H1 (cell line): Measurements from ENCODE around the gene HUWE1. TPM values are rescaled to one million over a fixed set of nuclear protein-coding genes. Genes with fewer than 3 reads are reported as not detected.

Experiments
- CTCF ChIA-PET: fragments of 300-600 bp; sonication (Branson Sonifier 250); formaldehyde crosslinking; loops from one replicate; lab custom pipeline; 2021; ENCODE audit not compliant: partially characterized antibody; lab: Charles Lee
- POLR2A ChIA-PET: fragments of 300-600 bp; sonication (Branson Sonifier 250); formaldehyde crosslinking; loops from one replicate; lab custom pipeline; 2021; ENCODE audit warnings: inconsistent platforms; ENCODE audit not compliant: partially characterized antibody; lab: Charles Lee
- DNase-seq, 2 experiments: peaks; one replicate each; pipeline versions ENCODE4 v3.0.0 to v3.0.0-alpha.2; 2010 to 2022; ENCODE audit warnings: low spot score in 2 of 2, low read depth in 1 of 2, mixed read lengths in 1 of 2
- FAIRE-seq: peaks from 2 replicates; lab custom pipeline; 2011; peaks lifted over from hg19 to GRCh38; lab: Jason Lieb, UNC
- H2AFZ ChIP-seq: 2 replicates; pipeline ENCODE4 v1.8.1; 2012; ENCODE audit warnings: low read length, inconsistent platforms
- H2AK5ac ChIP-seq: 2 replicates; pipeline ENCODE4 v1.6.1; 2013; ENCODE audit warnings: low read depth, low read length
- H2BK120ac ChIP-seq: replicated peaks from 2 replicates; pipeline ENCODE3; 2013; ENCODE audit warnings: low read depth, low read length, inconsistent platforms
- H2BK12ac ChIP-seq: 2 replicates; pipeline ENCODE4 v1.6.1; 2013; ENCODE audit warnings: low read depth, low read length
- H2BK15ac ChIP-seq: 2 replicates; pipeline ENCODE4 v1.6.1; 2013; ENCODE audit warnings: low read length
- H2BK20ac ChIP-seq: 2 replicates; pipeline ENCODE4 v1.6.1; 2013; ENCODE audit warnings: low read length
- H2BK5ac ChIP-seq: 2 replicates; pipeline ENCODE4 v1.6.1; 2013; ENCODE audit warnings: low read depth, low read length
- H3K14ac ChIP-seq: 2 replicates; pipeline ENCODE4 v1.6.1; 2013; ENCODE audit warnings: inconsistent platforms; ENCODE audit not compliant: insufficient read length
- H3K18ac ChIP-seq: 2 replicates; pipeline ENCODE4 v1.6.1; 2013; ENCODE audit warnings: low read length; ENCODE audit errors: extremely low read depth
- H3K23ac ChIP-seq: 2 replicates; pipeline ENCODE4 v1.6.1; 2013; ENCODE audit warnings: inconsistent platforms; ENCODE audit not compliant: insufficient read length
- H3K23me2 ChIP-seq: 2 replicates; pipeline ENCODE4 v1.6.1; 2013; ENCODE audit warnings: low read depth, low read length
- H3K27ac ChIP-seq: 2 replicates; pipeline ENCODE4 v1.6.1; 2011; ENCODE audit warnings: low read depth, low read length, inconsistent platforms
- H3K27me3 ChIP-seq, 4 experiments: replicated peaks in 1 of 4; 1 replicate in 1 of 4; 2 replicates in 3 of 4; pipeline versions ENCODE4 v1.6.1 to v1.8.1; 2011 to 2013; ENCODE audit warnings: low read length in 3 of 4, mild to moderate bottlenecking in 3 of 4, inconsistent platforms in 2 of 4, mixed read lengths in 2 of 4, moderate library complexity in 1 of 4; ENCODE audit not compliant: control insufficient read depth in 3 of 4, insufficient read depth in 3 of 4; ENCODE audit errors: extremely low read depth in 1 of 4
- H3K36me3 ChIP-seq, 4 experiments: 2 replicates each; pipeline versions ENCODE4 v1.6.1 to v1.8.1; 2011 to 2013; ENCODE audit warnings: mild to moderate bottlenecking in 4 of 4, low read length in 3 of 4, moderate library complexity in 2 of 4, control low read depth in 1 of 4, inconsistent platforms in 1 of 4; ENCODE audit not compliant: insufficient read depth in 4 of 4, control insufficient read depth in 2 of 4
- H3K4ac ChIP-seq: replicated peaks from 2 replicates; pipeline ENCODE3; 2013; ENCODE audit warnings: low read length, low read depth, mixed read lengths, inconsistent platforms; ENCODE audit not compliant: insufficient read length
- H3K4me1 ChIP-seq, 4 experiments: replicated peaks in 1 of 4; 1 replicate in 1 of 4; 2 replicates in 3 of 4; pipeline versions ENCODE4 v1.6.1 to v1.8.1; 2011 to 2013; ENCODE audit warnings: low read length in 3 of 4, inconsistent platforms in 2 of 4, mixed read lengths in 1 of 4; ENCODE audit not compliant: insufficient read depth in 4 of 4, control insufficient read depth in 3 of 4
- H3K4me2 ChIP-seq, 2 experiments: 2 replicates each; pipeline versions ENCODE4 v1.6.1 to v1.8.1; 2011 to 2013; ENCODE audit warnings: low read depth in 2 of 2, low read length in 2 of 2, control low read depth in 1 of 2, inconsistent platforms in 1 of 2, mild to moderate bottlenecking in 1 of 2; ENCODE audit not compliant: insufficient read depth in 1 of 2
- H3K4me3 ChIP-seq, 4 experiments: fragments of 200-600, 300-600 bp in 1 of 4; sonication (generic), shearing (Covaris generic), sonication (Bioruptor Twin) in 1 of 4; 2 replicates each; pipeline versions ENCODE4 v1.5.1 to v1.8.1; 2011 to 2016; ENCODE audit warnings: low read length in 4 of 4, low read depth in 3 of 4, control low read depth in 2 of 4, inconsistent platforms in 2 of 4, mild to moderate bottlenecking in 2 of 4, mixed read lengths in 1 of 4, moderate library complexity in 1 of 4; ENCODE audit not compliant: insufficient read depth in 2 of 4; ENCODE audit errors: extremely low read depth in 1 of 4
- H3K56ac ChIP-seq: replicated peaks from 2 replicates; pipeline ENCODE3; 2013; ENCODE audit warnings: low read depth, mild to moderate bottlenecking, mixed read lengths, low read length, inconsistent platforms; ENCODE audit not compliant: insufficient read length
- H3K79me1 ChIP-seq: 2 replicates; pipeline ENCODE4 v1.6.1; 2013; ENCODE audit warnings: low read depth, low read length, control low read depth
- H3K79me2 ChIP-seq, 2 experiments: 2 replicates each; pipeline versions ENCODE4 v1.6.1 to v1.8.1; 2012 to 2013; ENCODE audit warnings: low read length in 2 of 2, mild to moderate bottlenecking in 2 of 2, inconsistent platforms in 1 of 2; ENCODE audit not compliant: insufficient read depth in 2 of 2, control insufficient read depth in 1 of 2
- H3K9ac ChIP-seq, 4 experiments: replicated peaks in 1 of 4; 1 replicate in 1 of 4; 2 replicates in 3 of 4; pipeline versions ENCODE4 v1.6.1 to v1.8.1; 2011 to 2013; ENCODE audit warnings: low read depth in 3 of 4, low read length in 3 of 4, control low read depth in 2 of 4, mild to moderate bottlenecking in 2 of 4, moderate library complexity in 2 of 4, inconsistent platforms in 1 of 4; ENCODE audit errors: extremely low read depth in 1 of 4
- H3K9me3 ChIP-seq, 2 experiments: 2 replicates each; pipeline versions ENCODE4 v1.6.1 to v1.8.1; 2012 to 2013; ENCODE audit warnings: mild to moderate bottlenecking in 2 of 2, moderate library complexity in 2 of 2, control low read depth in 1 of 2, inconsistent platforms in 1 of 2, low read depth in 1 of 2, low read length in 1 of 2, mixed read lengths in 1 of 2; ENCODE audit not compliant: insufficient read depth in 2 of 2
- H4K20me1 ChIP-seq, 2 experiments: replicated peaks in 1 of 2; 2 replicates each; pipeline versions ENCODE3 to v1.8.1; 2011 to 2013; ENCODE audit warnings: inconsistent platforms in 2 of 2, low read length in 2 of 2, mild to moderate bottlenecking in 1 of 2; ENCODE audit not compliant: insufficient read depth in 2 of 2, control insufficient read depth in 1 of 2
- H4K5ac ChIP-seq: 2 replicates; pipeline ENCODE4 v1.6.1; 2013; ENCODE audit warnings: low read length, low read depth, mixed read lengths, inconsistent platforms; ENCODE audit not compliant: insufficient read length
- H4K8ac ChIP-seq: 2 replicates; pipeline ENCODE4 v1.8.0; 2013; ENCODE audit warnings: mild to moderate bottlenecking, moderate library complexity, low read length, inconsistent platforms; ENCODE audit not compliant: insufficient read depth; ENCODE audit errors: extremely low read depth
- H4K91ac ChIP-seq: replicated peaks from 2 replicates; pipeline ENCODE3; 2013; ENCODE audit warnings: low read length, mixed read lengths, inconsistent platforms; ENCODE audit not compliant: insufficient read length
- CTCF ChIP-seq, 3 experiments: IDR thresholded peaks; 1 replicate in 2 of 3; 2 replicates in 1 of 3; pipeline versions ENCODE4 v1.5.1 to v1.6.1; 2011; ENCODE audit warnings: low read length in 3 of 3, mild to moderate bottlenecking in 3 of 3, inconsistent platforms in 2 of 3, low read depth in 1 of 3, moderate library complexity in 1 of 3; ENCODE audit not compliant: insufficient read depth in 1 of 3; ENCODE audit errors: control extremely low read depth in 1 of 3
- KDM5A ChIP-seq: fragments of 200-600 bp; IDR thresholded peaks from 2 replicates; pipeline ENCODE4 v1.7.1; 2012; ENCODE audit warnings: mild to moderate bottlenecking, low read length, inconsistent platforms, mixed read lengths
- SP1 ChIP-seq: IDR thresholded peaks from 2 replicates; pipeline ENCODE4 v1.6.1; 2011; ENCODE audit warnings: low read depth, low read length
- TAF7 ChIP-seq: optimal IDR thresholded peaks from 2 replicates; pipeline ENCODE3; 2011; ENCODE audit warnings: low read depth, mild to moderate bottlenecking, inconsistent platforms, low read length, moderate library complexity, borderline replicate concordance
- WGBS, 2 experiments: shearing (Covaris generic) in 1 of 2; methylation state at CpG; one replicate each; pipeline versions ENCODE4 v1.1.6 to v1.1.7; 2013 to 2015; ENCODE audit warnings: low lambda C conversion rate in 2 of 2, mixed read lengths in 2 of 2, inconsistent platforms in 1 of 2, low coverage in 1 of 2, missing lambda C conversion rate in 1 of 2; ENCODE audit not compliant: insufficient replicate concordance in 2 of 2, insufficient coverage in 1 of 2, insufficient read length in 1 of 2; ENCODE audit errors: extremely low coverage in 1 of 2, missing lambda C conversion rate in 1 of 2; 5-methylcytosine and 5-hydroxymethylcytosine counted together
- polyA plus RNA-seq, 7 experiments: library from polyadenylated mRNA; depleted of rRNA in 3 of 7; stranded (reverse) in 5 of 7; unstranded in 2 of 7; fragments of >200 nt in 5 of 7; fragments of 200-250 nt in 2 of 7; gene quantifications; 1 replicate in 5 of 7; 2 replicates in 1 of 7; 4 replicates in 1 of 7; pipeline versions ENCODE4 v1.2.1 to v1.2.3, GENCODE V29; 2011 to 2013; ENCODE audit warnings: missing spikeins in 2 of 7, mixed read lengths in 2 of 7
- total RNA-seq: library from RNA; stranded (reverse); fragmentation: NEBNext Ultra II Directional; extraction: Animal tissue kit (Norgen Biotek cat#: 25700); gene quantifications from 2 replicates; pipeline ENCODE4 v1.2.1, GENCODE V29; 2021
- TF ChIP-seq, protein P1 (sequence below): IDR thresholded peaks from 2 replicates; pipeline ENCODE4 v1.6.1; 2012; ENCODE audit warnings: inconsistent platforms

The HUWE1 gene
- total and polyA plus RNA-seq, 2 of the 8 experiments (the other 6 are each of a cell fraction or from before 2014, with no cell fraction given), result 114 to 252 TPM

GRCh38 chrX:53704854-53705253 lies 18.3 kb upstream of the HUWE1 start:
- Histone ChIP-seq H3K23me2 (no peaks in the 10 kb centered on the region), H2BK15ac (no peak overlapping the region), H3K14ac (no peak overlapping the region), H4K20me1 (no peaks in the 10 kb centered on the region), H2BK20ac (no peak overlapping the region), H3K4me3 (no peak overlapping the region), H2AFZ (no peak overlapping the region), H4K91ac (no peak overlapping the region), H3K9ac (no peak overlapping the region), H3K36me3 (no peaks in the 10 kb centered on the region), H3K56ac (no peak overlapping the region), H3K27me3 (no peaks in the 10 kb centered on the region), H4K8ac (no peak overlapping the region), H2BK5ac (no peak overlapping the region), H3K9me3 (no peaks in the 10 kb centered on the region), H3K4me2 (no peak overlapping the region), H3K79me1 (no peaks in the 10 kb centered on the region), H3K18ac (no peak overlapping the region), H3K27ac (no peak overlapping the region), H3K4me1 (no peaks in the 10 kb centered on the region), H3K23ac (no peak overlapping the region), H2AK5ac (no peak overlapping the region), H2BK12ac (no peak overlapping the region), H2BK120ac (no peak overlapping the region), H4K5ac (no peak overlapping the region), H3K4ac (no peak overlapping the region), H3K79me2 (no peaks in the 10 kb centered on the region)
- 94% methylated on average over 3 of the region's 3 CpGs; no CpG with 5 or more reads in 1 of the 2 experiments for WGBS, 2 experiments
- FAIRE-seq, result no peak
- DNase-seq, result no peak
- POLR2A ChIA-PET, result interaction anchor here (0.6 to 1.0 kb wide), 2 partner anchors 19 to 102 kb away, joined by 3 to 4 read pairs; partner anchors contain the start of gene HUWE1
- TF ChIP-seq TAF7, result no peak
- TF ChIP-seq, protein P1, sequence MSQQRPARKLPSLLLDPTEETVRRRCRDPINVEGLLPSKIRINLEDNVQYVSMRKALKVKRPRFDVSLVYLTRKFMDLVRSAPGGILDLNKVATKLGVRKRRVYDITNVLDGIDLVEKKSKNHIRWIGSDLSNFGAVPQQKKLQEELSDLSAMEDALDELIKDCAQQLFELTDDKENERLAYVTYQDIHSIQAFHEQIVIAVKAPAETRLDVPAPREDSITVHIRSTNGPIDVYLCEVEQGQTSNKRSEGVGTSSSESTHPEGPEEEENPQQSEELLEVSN, result no peak
- TF ChIP-seq CTCF (IDR thresholded peaks at IDR 0.05; ENCODE audit: control extremely low read depth in 1 of 3, insufficient read depth in 1 of 3, low read depth in 1 of 3, low read length in 3 of 3), result no peak
- TF ChIP-seq SP1, result no peak
- TF ChIP-seq KDM5A, result no peak
- CTCF ChIA-PET, result no interaction called here
